Bronchial epithelial cell (primary cell): ENCODE data around the gene KCNK3. TPM values are rescaled to one million over a fixed set of nuclear protein-coding genes. Genes with fewer than 3 reads are reported as not detected.
"Not testable (repeated sequence)": the region's sequence is repeated elsewhere in the genome, so short reads cannot be mapped to it uniquely, and the experiment has no call there.

Source experiments
- DNase-seq: peaks from one replicate; pipeline ENCODE4 v3.0.0-alpha.2; 2010; ENCODE audit warnings: low read depth
- FAIRE-seq: peaks from 2 replicates; lab custom pipeline; 2011; peaks lifted over from hg19 to GRCh38; lab: Jason Lieb, UNC
- H3K27me3 ChIP-seq: 2 replicates; pipeline ENCODE4 v1.5.1; 2011; ENCODE audit warnings: low read length; ENCODE audit not compliant: control insufficient read depth, insufficient read depth
- H3K36me3 ChIP-seq: 2 replicates; pipeline ENCODE4 v1.5.1; 2011; ENCODE audit warnings: low read length; ENCODE audit not compliant: control insufficient read depth, insufficient read depth
- H3K4me3 ChIP-seq: 2 replicates; pipeline ENCODE4 v1.5.1; 2011; ENCODE audit warnings: mild to moderate bottlenecking, low read depth, low read length, control low read depth
- CTCF ChIP-seq: IDR thresholded peaks from 2 replicates; pipeline ENCODE4 v1.5.1; 2011; ENCODE audit warnings: mild to moderate bottlenecking, moderate library complexity, low read length, control low read depth, inconsistent platforms; ENCODE audit not compliant: insufficient read depth, severe bottlenecking
- total RNA-seq: library from RNA; depleted of rRNA; stranded (reverse); fragments of >200 nt; gene quantifications from 2 replicates; pipeline ENCODE4 v1.2.1, GENCODE V29; 2014

The KCNK3 gene
- total RNA-seq, 1 donor from 2014 or later, result not detected

DNA sequence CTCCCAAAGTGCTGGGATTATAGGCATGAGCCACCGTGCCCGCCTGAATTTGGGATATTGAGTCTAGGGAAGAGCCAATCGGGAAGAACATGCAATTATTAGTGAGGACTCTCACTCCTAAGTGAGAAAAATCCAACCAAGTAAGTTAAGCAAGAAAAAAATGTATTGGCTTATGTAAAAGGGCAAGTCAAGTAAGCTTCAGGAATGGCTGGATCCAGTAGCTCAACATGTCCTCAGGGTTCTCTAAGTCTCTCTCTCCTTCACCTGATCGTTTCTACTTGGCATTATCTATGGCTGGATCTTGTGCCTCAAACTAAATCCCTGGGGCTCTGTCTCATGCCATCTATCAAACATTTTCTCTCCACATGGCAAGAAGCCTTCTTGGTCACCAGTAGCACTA lies 35.3 kb upstream of the KCNK3 start:
- no peak for DNase-seq
- no peak for FAIRE-seq
- no peaks in the 10 kb centered on the region for H3K36me3 ChIP-seq
- H3K27me3 ChIP-seq, result no peaks in the 10 kb centered on the region
- TF ChIP-seq CTCF, result no peak
- no peak overlapping the region for H3K4me3 ChIP-seq

DNA sequence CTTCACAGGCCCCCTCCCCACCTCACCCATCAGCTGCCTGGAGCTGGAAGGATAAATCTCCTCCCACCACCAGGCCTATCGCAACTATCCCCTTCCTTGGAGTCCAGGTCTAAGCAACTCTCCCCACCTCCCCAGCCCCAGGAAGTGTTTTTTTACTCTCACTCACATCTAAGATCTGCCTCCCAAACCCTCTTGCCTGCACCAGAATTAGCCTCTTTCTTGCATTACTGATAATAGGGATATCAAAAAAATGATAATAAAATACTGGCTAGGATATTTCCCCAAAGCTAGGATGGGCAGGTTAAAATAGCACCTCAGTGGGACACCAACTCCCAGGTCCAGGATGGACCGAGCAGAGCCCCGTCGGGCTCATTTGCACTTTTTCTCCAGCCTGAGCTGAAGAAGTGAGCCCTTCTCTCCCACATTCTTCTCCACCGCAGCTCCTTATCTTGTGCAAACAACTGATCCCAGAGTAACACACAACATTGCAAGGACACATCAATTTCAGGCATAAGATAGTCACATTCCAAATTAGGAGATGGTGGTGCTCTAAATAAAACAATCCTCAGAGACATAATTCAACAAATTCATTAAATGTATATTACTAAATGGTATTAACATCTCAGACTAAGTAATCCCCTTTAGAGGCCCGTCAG lies 33.7 kb upstream of the KCNK3 start:
- no peak for TF ChIP-seq CTCF
- FAIRE-seq (no peak), DNase-seq (no peak)
- Histone ChIP-seq H3K4me3 (no peak overlapping the region), H3K27me3 (no peaks in the 10 kb centered on the region), H3K36me3 (no peaks in the 10 kb centered on the region)

GRCh38 chr2:26660363-26660962 lies 32.1 kb upstream of the KCNK3 start:
- DNase-seq (no peak), FAIRE-seq (no peak)
- no peak overlapping the region for H3K4me3 ChIP-seq
- no peaks in the 10 kb centered on the region for H3K36me3 ChIP-seq
- no peaks in the 10 kb centered on the region for H3K27me3 ChIP-seq
- no peak for TF ChIP-seq CTCF

DNA sequence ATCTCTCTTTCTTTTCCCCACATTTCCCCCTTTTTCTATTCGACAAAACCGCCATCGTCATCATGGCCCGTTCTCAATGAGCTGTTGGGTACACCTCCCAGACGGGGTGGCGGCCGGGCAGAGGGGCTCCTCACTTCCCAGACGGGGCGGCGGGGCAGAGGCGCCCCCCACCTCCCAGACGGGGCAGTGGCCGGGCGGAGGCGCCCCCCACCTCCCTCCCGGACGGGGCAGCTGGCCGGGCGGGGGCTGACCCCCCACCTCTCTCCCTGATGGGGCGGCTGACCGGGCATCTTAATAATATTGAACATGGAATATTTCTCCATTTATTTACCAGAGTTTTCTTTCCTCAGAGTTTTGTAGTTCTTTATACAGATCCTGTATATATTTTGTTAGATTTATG lies 27.2 kb upstream of the KCNK3 start:
- DNase-seq, FAIRE-seq, H3K36me3 ChIP-seq, H3K4me3 ChIP-seq, H3K27me3 ChIP-seq: not testable (repeated sequence)

DNA sequence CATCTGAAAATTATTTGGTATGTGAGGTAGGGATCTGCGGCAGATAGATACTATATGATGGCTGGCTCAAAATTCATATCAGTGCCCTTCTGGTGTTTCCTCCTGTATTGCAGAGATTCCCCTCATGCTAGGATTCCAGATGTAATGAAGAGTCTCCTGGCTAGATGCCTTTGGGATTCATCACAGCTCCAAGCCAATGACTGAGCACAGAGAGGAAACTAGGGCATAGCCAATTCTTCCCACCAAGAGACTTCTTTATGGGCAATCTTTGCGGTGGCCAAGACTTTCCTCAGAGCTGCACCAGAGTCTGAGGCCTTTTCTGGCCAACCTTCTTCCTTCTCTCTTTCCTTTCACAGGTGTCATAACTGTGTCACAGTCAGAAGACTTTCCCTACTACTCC lies 25.9 kb upstream of the KCNK3 start:
- TF ChIP-seq CTCF, result no peak
- H3K4me3 ChIP-seq, result no peak overlapping the region
- no peak for FAIRE-seq
- no peak for DNase-seq
- no peaks in the 10 kb centered on the region for H3K36me3 ChIP-seq
- H3K27me3 ChIP-seq, result peaks cover 3% of the 10 kb centered on the region

GRCh38 chr2:26668041-26668440 lies 24.5 kb upstream of the KCNK3 start:
- no peak for FAIRE-seq
- Histone ChIP-seq H3K4me3 (no peak overlapping the region), H3K36me3 (no peaks in the 10 kb centered on the region), H3K27me3 (peaks cover 4% of the 10 kb centered on the region)
- TF ChIP-seq CTCF, result no peak
- DNase-seq, result no peak
